ENCODE results near the gene CAPN8.

GRCh38 chr1:223542831-223543230, 122.7 kb downstream of the CAPN8 start:
- no peak for TF ChIP-seq TAF1 (IDR thresholded peaks at IDR 0.05; ENCODE audit: borderline replicate concordance, low read depth, low read length)
- no peak for TF ChIP-seq POLR2A (IDR thresholded peaks at IDR 0.05; ENCODE audit: low read depth, low read length)
